Stimulated activated CD4-positive, alpha-beta T cell treated with anti-CD3 and anti-CD28 coated beads, Interleukin-4, amount 100 ng/mL, for 24 hours (primary cell): ENCODE data around the gene ZNF384.

Source experiments
- DNase-seq: peaks from one replicate; pipeline ENCODE4 v3.0.0-alpha.2; 2020

Gene ZNF384

GRCh38 chr12:6698352-6699046 lies 9.3 kb upstream of the ZNF384 start:
- DNase-seq: no peak

GRCh38 chr12:6697584-6698351 lies 8.6 kb upstream of the ZNF384 start:
- DNase-seq: no peak

GRCh38 chr12:6696690-6697583 lies 7.8 kb upstream of the ZNF384 start:
- no peak for DNase-seq

- no peak for DNase-seq
Observed at GRCh38 chr12:6695313-6696045, 6.3 kb upstream of the ZNF384 start.

GRCh38 chr12:6694701-6695100 lies 5.5 kb upstream of the ZNF384 start:
- no peak for DNase-seq

GRCh38 chr12:6693832-6694355 lies 4.7 kb upstream of the ZNF384 start:
- DNase-seq: no peak

GRCh38 chr12:6692888-6693287 lies 3.7 kb upstream of the ZNF384 start:
- DNase-seq: no peak

- DNase-seq: no peak
Observed at GRCh38 chr12:6691473-6691872, 2.3 kb upstream of the ZNF384 start.

GRCh38 chr12:6688543-6688998 lies 604 bp downstream of the ZNF384 start:
- peak; percentile 41 for DNase-seq

GRCh38 chr12:6685814-6686213 lies 3.4 kb downstream of the ZNF384 start:
- no peak for DNase-seq

GRCh38 chr12:6684609-6685008 lies 4.6 kb downstream of the ZNF384 start:
- peak; percentile 61 for DNase-seq

- DNase-seq: no peak
Observed at GRCh38 chr12:6676962-6677361, 12.2 kb downstream of the ZNF384 start.

GRCh38 chr12:6672143-6672542 lies 17.0 kb downstream of the ZNF384 start:
- no peak for DNase-seq

- DNase-seq: no peak
Observed at GRCh38 chr12:6667559-6668210, 21.5 kb downstream of the ZNF384 start.

GRCh38 chr12:6666211-6666610 lies 23.0 kb downstream of the ZNF384 start:
- DNase-seq: no peak

- DNase-seq: no peak
Observed at GRCh38 chr12:6664902-6665301, 24.3 kb downstream of the ZNF384 start.

GRCh38 chr12:6662906-6663742 lies 26.1 kb downstream of the ZNF384 start, which contains the start of gene ING4:
Gene ING4 (minus strand): TSS chr12:6663119. CDS start chr12:6663101, 18 bp downstream.
- DNase-seq: peak; percentile 97

GRCh38 chr12:6662602-6662905 lies 26.6 kb downstream of the ZNF384 start:
- DNase-seq: no peak

- no peak for DNase-seq
Observed at GRCh38 chr12:6653987-6654386, 35.2 kb downstream of the ZNF384 start.

GRCh38 chr12:6653342-6653741 lies 35.8 kb downstream of the ZNF384 start:
- no peak for DNase-seq

GRCh38 chr12:6652391-6652790 lies 36.8 kb downstream of the ZNF384 start:
- DNase-seq: no peak
